SKM-1 treated with dmso at 0.1 percent for 144 hours (cell line): ENCODE measurements around the gene PLPP2.

Experiments
- DNase-seq: peaks from one replicate; lab custom pipeline; 2025; ENCODE audit not compliant: unreplicated experiment; lab: John Stamatoyannopoulos, UW

PLPP2 gene

DNA sequence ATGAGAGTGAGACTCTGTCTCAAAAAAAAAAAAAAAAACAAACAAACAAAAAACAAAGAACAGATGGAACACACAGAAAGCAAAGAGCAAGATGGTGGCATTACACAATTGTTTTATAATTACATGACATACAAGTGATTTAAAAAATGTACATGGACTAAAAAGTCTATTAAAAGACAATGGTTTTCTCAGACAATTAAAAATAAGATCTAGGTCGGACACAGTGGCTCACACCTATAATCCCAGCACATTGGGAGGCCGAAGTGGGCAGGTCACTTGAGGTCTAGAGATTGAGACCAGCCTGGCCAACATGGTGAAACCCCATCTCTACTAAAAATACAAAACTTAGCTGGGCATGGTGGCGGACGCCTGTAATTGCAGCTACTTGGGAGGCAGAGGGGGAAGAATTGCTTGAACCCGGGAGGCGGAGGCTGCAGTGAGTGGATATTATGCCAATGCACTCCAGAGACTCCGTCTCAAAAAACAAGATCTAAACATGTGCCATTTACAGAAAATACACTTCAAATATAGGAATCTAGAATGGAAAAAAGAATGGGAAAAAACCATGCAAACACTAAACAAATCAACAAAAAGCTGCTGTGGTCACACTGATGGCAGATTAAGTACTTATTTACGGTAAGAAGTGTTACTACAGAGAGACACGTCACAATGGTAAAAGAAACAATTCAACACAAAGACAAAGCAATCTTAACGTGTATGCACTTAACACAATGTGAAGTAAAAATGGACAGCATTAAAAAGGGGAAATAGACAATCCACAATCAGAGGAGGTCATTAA is 26.7 kb upstream of the PLPP2 start:
- no peak for DNase-seq

GRCh38 chr19:315811-316210 is 24.6 kb upstream of the PLPP2 start:
- DNase-seq: no peak

- no peak for DNase-seq
These were observed 23.0 kb upstream of the PLPP2 start for GRCh38 chr19:313988-314815.

GRCh38 chr19:313169-313987 is 22.2 kb upstream of the PLPP2 start:
- no peak for DNase-seq

GRCh38 chr19:311813-312261 is 20.6 kb upstream of the PLPP2 start:
- no peak for DNase-seq

DNA sequence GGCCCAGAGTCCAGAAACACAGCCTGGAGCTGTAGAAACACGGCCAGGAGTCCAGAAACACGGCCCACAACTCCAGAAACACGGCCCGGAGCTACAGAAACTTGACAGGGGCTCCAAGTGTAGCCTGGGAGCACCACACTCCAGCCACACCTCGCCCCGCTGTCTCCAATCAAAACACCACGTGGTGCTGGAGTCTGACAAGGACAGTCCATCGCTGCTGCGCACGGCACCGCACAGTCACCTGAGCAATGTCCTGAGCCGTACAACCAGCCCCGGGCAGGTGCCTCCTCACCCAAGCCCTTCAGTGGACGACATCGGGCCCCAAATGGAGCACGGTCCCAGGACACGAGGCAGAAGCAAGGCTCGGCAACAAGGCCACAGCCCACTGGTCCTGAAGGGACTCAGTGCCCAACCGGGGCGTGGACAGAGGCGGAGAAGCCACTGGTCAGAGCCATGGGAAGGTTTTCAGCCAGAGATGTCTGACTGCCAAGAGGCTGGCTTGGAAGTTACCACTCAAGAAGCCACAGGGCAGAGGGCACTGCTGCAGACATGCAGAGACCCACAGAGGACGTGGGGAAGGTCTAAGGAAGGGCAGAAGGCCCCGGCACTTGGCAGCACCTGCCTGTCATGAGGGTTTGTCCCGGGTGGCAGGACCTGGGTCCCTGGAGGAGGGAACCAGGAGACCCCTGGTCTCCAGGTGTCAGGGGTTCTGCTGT is 19.7 kb upstream of the PLPP2 start:
- no peak for DNase-seq

GRCh38 chr19:310141-310651 is 19.0 kb upstream of the PLPP2 start:
- no peak for DNase-seq

GRCh38 chr19:309206-309565 is 18.0 kb upstream of the PLPP2 start:
- no peak for DNase-seq

DNA sequence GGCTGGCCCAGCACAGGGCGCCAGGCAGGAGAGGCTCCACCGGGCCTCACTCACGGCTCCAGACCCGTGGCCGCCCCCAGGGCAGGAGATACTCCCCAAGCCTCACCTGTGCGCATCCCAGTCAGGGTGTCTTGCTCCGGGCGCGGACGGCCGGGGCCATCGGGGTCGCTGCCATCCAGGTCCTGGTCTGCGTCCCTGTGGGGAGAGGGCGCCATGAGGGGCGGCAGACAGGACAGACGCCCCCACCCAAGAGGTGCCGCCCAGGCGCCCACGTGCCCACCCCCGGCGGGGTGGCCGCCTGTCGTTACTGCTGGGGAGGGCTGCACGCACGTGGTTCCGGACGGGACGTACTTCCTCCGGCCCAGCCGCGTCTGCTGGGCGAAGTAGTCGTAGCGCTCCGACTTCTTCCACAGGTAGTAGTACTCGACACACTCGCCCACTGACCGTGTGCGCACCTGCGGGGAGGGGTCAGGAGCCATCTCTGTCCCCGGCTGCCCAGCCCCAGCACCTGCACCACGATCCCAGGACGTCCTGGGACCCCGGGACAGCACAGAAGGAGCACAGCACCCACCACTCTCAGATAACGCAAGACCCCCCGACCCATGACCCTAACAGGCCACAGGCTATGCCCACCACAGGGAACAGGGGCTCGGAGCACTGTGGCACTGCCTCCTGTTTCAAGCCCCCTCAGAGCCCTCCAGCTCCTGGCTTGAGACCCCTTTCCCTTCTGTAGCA is 17.4 kb upstream of the PLPP2 start:
- DNase-seq: no peak

- no peak for DNase-seq
These were observed 16.7 kb upstream of the PLPP2 start for GRCh38 chr19:307793-308420.

- DNase-seq: no peak
These were observed 15.9 kb upstream of the PLPP2 start for GRCh38 chr19:307111-307531.

GRCh38 chr19:306151-306900 is 15.1 kb upstream of the PLPP2 start:
- no peak for DNase-seq

GRCh38 chr19:305240-306150 is 14.3 kb upstream of the PLPP2 start:
- DNase-seq: no peak

DNA sequence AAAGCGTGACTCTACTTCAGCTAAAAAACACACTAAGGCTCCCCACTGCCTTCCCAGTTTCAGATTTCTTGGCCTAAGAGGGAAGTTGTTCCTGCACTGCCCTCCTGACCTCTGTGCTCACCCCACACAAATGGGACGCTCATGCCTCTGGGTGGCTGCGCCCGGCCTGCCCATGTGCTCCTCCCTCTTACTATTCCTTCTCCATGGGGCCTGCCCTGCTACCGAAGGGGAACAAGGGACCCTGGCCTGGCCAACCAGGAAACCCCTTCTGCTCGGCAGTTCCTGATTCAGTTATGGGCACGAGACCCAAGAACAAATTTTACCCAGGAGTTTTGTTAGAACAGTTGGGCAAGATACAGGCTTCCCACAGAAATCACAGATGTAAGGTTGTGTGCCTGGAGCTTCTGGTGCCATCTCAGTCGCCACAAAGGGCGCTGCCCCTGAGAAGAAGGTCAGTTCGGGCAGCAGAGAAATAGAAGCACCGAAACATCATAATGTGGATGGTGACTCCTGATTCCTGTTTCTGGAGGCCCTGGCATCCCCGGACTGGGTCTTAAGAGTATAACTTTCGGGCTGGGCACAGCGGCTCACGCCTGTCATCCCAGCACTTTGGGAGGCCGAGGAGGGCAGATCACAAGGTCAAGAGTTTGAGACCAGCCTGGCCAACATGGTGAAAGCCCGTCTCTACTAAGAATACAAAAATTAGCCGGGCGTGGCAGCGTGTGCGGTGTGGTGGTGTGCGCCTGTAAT is 5.4 kb upstream of the PLPP2 start:
- peak; percentile 42 for DNase-seq

GRCh38 chr19:295687-296370 is 4.6 kb upstream of the PLPP2 start:
- no peak for DNase-seq

DNA sequence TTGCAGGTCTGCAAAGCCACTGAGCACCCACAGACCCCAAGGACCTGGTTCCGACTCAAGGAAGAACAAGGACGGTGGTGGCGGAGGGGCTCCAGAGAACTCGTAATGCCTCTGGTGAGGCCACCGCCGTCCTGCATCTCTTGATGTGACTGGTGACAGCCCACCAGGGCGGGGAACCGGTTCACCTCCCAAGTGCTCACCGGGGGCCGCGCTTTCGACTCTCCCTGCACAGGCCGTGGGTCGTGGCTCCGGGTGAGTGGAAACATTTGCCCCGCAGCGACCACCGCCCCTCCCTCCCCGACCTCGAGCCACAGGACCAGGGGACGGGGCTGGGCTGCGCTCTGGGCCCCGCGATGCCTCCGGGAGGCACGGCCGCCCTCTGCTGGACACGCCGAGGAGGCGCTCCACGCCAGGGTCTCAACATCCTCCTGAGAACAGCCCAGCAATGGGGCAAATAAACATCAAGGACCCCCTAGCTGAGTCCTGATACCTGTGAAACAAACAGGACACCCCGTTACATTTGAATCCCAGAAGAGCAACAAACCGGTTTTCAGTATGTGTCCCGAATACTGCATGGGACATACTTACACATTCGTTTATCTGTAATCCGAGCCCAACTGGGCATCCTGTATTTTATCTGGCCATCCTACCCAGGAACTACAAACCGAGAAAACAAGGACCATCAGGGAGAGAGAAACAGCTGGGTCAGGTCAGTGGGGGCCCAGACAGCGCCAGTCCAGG is 3.9 kb upstream of the PLPP2 start:
- DNase-seq: peak; percentile 24
